ENCODE measurements around the gene CUL4A.

- TF ChIP-seq CBX3 (IDR thresholded peaks at IDR 0.05; ENCODE audit: borderline replicate concordance in 1 of 2, low read length in 2 of 2): no peak
- no peak for TF ChIP-seq ATF7 (IDR thresholded peaks at IDR 0.05)
- TF ChIP-seq YY1 (IDR thresholded peaks at IDR 0.05; ENCODE audit: borderline replicate concordance in 1 of 3, control insufficient read depth in 1 of 3, extremely low read depth in 1 of 3, insufficient read depth in 3 of 3, insufficient read length in 1 of 3, insufficient replicate concordance in 2 of 3, low read depth in 1 of 3, low read length in 2 of 3): no peak
- TF ChIP-seq TCF7L2 (IDR thresholded peaks at IDR 0.05; ENCODE audit: low read depth, low read length): no peak
- no peak for TF ChIP-seq RNF2 (IDR thresholded peaks at IDR 0.05)
- no peak for TF ChIP-seq ZNF639 (CRISPR knock-in tag; conservative IDR thresholded peaks at IDR 0.05 in 1 of 2, IDR thresholded peaks at IDR 0.05 in 1 of 2)
- no peak for TF ChIP-seq CBX5 (IDR thresholded peaks at IDR 0.05; ENCODE audit: borderline replicate concordance, low read depth)
- no peak for TF ChIP-seq NR2C2 (CRISPR knock-in tag; IDR thresholded peaks at IDR 0.05)
- no peak for TF ChIP-seq NR2C2 (tag; IDR thresholded peaks at IDR 0.05)
- TF ChIP-seq ZNF507 (tag; conservative IDR thresholded peaks at IDR 0.05): no peak
- TF ChIP-seq ZFP36 (IDR thresholded peaks at IDR 0.05; ENCODE audit: low read depth, low read length, partially characterized antibody): no peak
- no peak for TF ChIP-seq RAD21 (CRISPR knock-in tag; conservative IDR thresholded peaks at IDR 0.05 in 1 of 2, IDR thresholded peaks at IDR 0.05 in 1 of 2)
- no peak for TF ChIP-seq SREBF1 (IDR thresholded peaks at IDR 0.05; ENCODE audit: borderline replicate concordance, low read depth, low read length)
Observed at GRCh38 chr13:113176280-113176679, 33.1 kb upstream of the CUL4A start.

All from K562 (cell line).